HL-60 (cell line): ENCODE results near the gene SEC14L2.

Experiments used
- DNase-seq, 2 experiments: peaks; one replicate each; pipeline ENCODE4 v3.0.0-alpha.2; 2010 to 2020; ENCODE audit warnings: low read depth in 1 of 2, low spot score in 1 of 2
- H3K27ac ChIP-seq: fragments of 250-450 bp; sonication (Bioruptor Pico); replicated peaks from 2 replicates; pipeline ENCODE4 v1.5.1; 2020; ENCODE audit warnings: mild to moderate bottlenecking, moderate library complexity
- H3K27me3 ChIP-seq: fragments of 250-450 bp; sonication (Bioruptor Pico); 2 replicates; pipeline ENCODE4 v1.5.1; 2021; ENCODE audit warnings: mild to moderate bottlenecking, moderate library complexity; ENCODE audit not compliant: insufficient read depth, poor library complexity, severe bottlenecking
- H3K4me3 ChIP-seq: replicated peaks from 2 replicates; pipeline ENCODE4 v1.5.1; 2011; ENCODE audit warnings: mild to moderate bottlenecking, control low read depth, low read length; ENCODE audit not compliant: insufficient read depth
- CTCF ChIP-seq: IDR thresholded peaks from one replicate; pipeline ENCODE4 v1.5.1; 2011; ENCODE audit warnings: low read length, control low read depth, inconsistent platforms; ENCODE audit not compliant: insufficient read depth
- GABPA ChIP-seq: IDR thresholded peaks from 2 replicates; pipeline ENCODE4 v1.6.1; 2012; ENCODE audit warnings: low read depth
- POLR2AphosphoS5 ChIP-seq: IDR thresholded peaks from 2 replicates; pipeline ENCODE4 v1.6.1; 2012; ENCODE audit warnings: low read depth
- REST ChIP-seq: IDR thresholded peaks from 2 replicates; pipeline ENCODE4 v1.6.1; 2012; ENCODE audit warnings: low read depth; ENCODE audit not compliant: insufficient replicate concordance
- SPI1 ChIP-seq: IDR thresholded peaks from 2 replicates; pipeline ENCODE4 v1.6.1; 2012; ENCODE audit warnings: low read depth, mild to moderate bottlenecking, borderline replicate concordance
- long read RNA-seq: library from polyadenylated mRNA; unstranded; transcript quantifications from one replicate; pipeline ENCODE4 v2.0.0, GENCODE V29; 2020

The SEC14L2 gene
- long read RNA-seq, result 0 reads

- Histone ChIP-seq H3K27me3 (peaks cover 16% of the 10 kb centered on the region), H3K4me3 (peak within 1 kb of the TSS; percentile 17), H3K27ac (no peak within 1 kb of the TSS)
- DNase-seq, result no peak
- no peak for TF ChIP-seq REST
- no peak for TF ChIP-seq CTCF
- no peak for TF ChIP-seq GABPA
- no peak for TF ChIP-seq POLR2AphosphoS5
- no peak for TF ChIP-seq SPI1
Observed at GRCh38 chr22:30396871-30397655, at the start of gene SEC14L2. TSS of gene SEC14L2 (plus strand) at chr22:30397018. CDS start at chr22:30397117, 99 bp downstream.

DNA sequence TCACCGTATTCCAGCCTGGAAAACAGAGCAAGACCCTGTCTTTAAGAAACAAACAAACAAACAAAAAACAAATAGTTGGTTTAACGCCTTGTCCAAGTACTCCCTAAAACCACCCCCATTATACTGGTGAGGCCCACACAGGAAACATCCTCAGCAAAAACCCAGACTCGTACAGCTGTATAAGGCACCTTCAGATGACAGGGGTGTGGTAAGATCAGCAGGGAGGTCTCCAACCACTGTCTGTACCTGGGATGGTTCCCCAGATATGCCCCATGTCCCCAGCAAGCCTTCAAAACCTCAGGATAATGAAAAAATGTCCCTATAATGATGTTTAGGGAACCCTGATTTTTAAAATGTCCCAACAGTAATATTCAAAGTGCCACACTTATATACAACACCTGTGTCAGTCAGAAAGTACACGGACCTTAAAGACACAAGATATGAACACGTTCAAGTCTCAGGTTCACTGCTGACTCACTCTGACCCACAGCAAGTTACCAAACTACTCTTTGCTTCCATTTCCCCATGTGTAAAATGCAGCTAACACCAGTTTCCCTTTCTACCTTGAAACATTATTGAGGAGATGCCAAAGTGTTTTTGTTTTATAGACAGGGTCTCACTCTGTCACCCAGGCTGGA lies 49.4 kb upstream of the SEC14L2 start:
- Histone ChIP-seq H3K27ac (no peak overlapping the region), H3K4me3 (no peak overlapping the region), H3K27me3 (no peaks in the 10 kb centered on the region)
- no peak for TF ChIP-seq POLR2AphosphoS5
- TF ChIP-seq CTCF, result no peak
- TF ChIP-seq GABPA, result no peak
- TF ChIP-seq SPI1, result no peak
- DNase-seq, result no peak

DNA sequence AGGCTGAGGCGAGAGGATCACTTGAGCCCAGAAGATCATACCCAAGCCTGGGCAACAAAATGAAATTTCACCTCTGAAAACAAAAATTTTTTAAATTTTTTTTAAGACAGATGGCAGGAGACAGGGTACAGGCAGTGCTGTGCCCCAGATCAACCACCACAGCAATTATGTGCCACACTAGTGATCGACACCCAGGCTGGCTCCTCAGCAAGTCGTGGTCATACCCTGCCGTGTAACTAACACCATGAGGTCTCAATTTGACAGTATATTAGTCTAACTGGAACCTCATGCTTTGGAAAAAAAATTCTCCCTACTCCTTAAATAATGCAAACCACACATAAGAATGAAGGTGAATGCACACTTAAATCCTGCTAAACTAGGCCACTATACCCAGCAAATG lies 48.4 kb upstream of the SEC14L2 start:
- Histone ChIP-seq H3K27me3 (no peaks in the 10 kb centered on the region), H3K27ac (no peak overlapping the region), H3K4me3 (no peak overlapping the region)
- TF ChIP-seq GABPA (no peak), REST (no peak), POLR2AphosphoS5 (no peak), SPI1 (no peak), CTCF (no peak)
- DNase-seq, result no peak
